GM04504 (cell line): ENCODE data around the gene VDAC1.
"Not testable (repeated sequence)": the region's sequence is repeated elsewhere in the genome, so short reads cannot be mapped to it uniquely, and the experiment has no call there.

Source experiments
- DNase-seq: peaks from one replicate; pipeline ENCODE4 v3.0.0-alpha.2; 2012; ENCODE audit warnings: low read depth

The VDAC1 gene

DNA sequence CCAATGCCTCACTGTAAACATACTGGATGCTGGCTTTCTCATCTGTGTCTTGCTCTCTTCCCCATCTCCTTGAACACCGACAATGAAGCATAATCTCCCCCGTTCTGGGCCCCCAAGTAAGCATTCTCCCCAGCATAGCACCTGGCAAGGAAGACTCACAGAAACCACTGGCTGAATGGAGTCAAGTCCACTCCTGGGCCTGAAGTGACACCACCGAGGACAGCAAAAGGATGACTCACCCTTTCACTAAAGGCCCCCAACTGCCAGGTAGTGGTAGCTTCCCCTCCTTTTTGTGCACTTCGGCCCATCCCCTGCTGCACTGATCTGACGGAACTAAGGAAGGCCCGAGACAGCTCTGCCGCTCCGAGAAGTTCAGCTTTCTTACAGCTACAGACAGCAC, 9.4 kb downstream of the VDAC1 start:
- no peak for DNase-seq

DNA sequence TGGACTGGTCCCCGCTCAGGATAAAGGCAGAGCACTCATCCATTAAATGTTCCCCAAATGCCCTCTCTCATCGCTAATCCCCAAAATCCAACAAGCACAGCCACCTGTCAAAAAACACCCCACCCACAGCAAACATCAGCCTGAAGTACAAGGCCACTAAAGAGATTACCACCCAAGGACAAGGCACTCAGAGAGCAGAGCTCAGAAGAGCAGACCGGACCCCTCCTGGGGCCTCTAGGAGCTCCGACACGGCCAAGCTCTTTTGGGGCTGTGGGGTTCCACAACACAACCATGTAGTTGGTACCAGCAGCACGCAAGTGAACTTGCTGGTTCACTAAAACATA, 9.8 kb downstream of the VDAC1 start:
- DNase-seq = no peak

DNA sequence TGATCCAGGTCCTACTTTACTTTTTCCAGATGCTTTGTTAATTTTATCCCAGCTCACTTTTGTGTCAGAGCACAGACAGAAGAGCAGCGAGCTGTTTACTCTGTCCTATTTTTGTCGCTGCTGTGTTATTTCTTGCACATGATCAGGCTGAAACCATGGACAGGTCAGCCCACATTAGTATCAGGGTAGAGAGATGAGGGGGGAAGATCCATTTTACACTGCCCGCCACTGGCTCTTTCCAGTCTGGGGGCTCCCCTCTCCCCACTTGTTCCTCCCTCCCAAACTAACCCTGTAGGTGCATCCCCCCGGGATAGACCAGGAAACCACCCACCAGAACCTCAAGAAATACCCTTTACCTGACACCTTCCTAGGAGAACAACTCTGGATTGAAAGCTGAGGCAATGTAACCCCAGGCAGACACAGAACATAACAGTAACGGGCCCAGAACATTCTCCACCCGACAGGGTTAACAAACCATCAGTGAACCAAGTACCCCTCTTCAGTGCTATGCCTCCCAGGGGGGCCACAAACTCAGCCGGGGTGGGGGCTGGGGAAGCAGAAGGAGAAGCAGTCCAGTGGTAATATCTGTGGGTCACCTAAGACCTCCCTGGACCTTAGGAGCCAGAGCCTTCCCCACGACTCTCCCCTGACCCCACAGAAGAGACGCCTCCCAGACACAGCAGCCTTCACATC, 10.3 kb downstream of the VDAC1 start:
- no peak for DNase-seq

- peak; percentile 51 for DNase-seq
Measured at GRCh38 chr5:133993185-133993936, 11.4 kb downstream of the VDAC1 start.

GRCh38 chr5:133992429-133993155, 12.2 kb downstream of the VDAC1 start:
- DNase-seq = no peak

DNA sequence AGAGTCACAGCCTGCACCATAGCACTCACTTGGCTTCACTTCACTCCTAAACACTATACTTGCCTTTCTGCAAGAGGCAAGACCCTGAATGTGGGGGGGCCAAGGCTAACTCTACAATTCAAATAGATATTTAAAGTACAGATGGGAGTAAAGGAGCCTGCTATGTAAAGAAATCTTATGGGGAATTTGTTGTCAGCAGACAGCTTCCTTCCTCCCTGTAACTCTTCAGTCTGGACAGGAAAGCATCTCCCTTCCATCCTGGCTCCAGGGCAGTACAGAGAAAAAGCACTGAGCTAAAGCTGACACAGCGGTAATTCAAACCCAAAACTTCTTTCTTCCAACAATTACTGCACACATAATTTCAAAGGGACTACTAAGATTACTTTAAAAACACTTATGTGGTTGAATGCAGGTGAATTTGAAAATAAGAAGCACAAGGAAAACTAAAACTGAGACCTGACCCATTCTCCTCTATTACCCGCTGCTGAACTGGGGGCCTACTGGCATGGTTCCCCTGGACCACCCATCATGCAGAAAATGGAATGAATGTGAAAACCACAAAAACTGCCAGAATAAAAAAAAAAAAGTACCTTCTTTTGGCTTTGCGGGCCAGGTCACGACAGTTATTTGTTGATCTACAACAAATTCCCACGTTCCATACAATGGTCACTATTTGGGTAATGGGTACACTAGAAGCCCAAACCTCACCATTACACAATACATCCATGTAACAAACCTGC, 13.4 kb downstream of the VDAC1 start:
- no peak for DNase-seq

DNA sequence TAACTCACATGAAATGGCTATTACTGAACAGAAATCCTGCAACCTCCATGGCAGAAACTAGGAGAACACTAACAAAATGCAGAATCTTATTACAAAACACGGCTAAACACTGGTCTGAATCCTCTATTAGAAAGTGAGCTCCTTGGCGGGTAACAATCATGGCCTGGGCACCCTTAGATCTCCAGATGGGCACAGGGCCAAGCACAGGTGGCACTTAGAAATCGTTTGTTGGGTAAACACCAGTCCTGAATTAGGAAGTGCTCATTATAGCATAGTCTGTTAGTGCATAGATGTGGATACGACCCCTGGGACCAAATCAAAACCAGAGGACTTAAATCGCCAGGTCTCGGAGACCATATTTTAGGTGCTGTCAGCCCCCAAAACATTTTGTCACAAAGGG, 14.4 kb downstream of the VDAC1 start:
- DNase-seq = no peak

- no peak for DNase-seq
Measured at GRCh38 chr5:133985540-133986180, 19.1 kb downstream of the VDAC1 start.

DNA sequence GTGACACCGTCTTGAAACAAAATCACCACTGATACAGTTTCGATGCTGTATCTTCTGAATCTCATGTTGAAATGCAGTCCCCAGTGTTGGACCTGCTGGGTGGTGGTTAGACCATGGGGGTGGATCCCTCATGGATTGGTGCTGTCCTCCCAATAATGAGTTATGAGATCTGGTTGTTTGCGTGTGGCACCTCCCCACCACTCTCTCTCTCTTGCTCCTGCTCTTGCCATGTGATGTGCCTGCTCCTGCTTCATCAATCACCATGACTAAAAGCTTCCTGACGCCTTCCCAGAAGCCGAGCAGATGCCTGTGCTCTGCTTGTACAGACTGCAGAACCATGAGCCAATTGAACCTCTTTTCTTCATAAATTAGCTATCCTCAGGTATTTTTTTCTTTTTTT, 21.1 kb downstream of the VDAC1 start:
- no peak for DNase-seq

GRCh38 chr5:133981714-133982113, 23.1 kb downstream of the VDAC1 start:
- no peak for DNase-seq

- DNase-seq = no peak
Measured at GRCh38 chr5:133980652-133981051, 24.1 kb downstream of the VDAC1 start.

DNA sequence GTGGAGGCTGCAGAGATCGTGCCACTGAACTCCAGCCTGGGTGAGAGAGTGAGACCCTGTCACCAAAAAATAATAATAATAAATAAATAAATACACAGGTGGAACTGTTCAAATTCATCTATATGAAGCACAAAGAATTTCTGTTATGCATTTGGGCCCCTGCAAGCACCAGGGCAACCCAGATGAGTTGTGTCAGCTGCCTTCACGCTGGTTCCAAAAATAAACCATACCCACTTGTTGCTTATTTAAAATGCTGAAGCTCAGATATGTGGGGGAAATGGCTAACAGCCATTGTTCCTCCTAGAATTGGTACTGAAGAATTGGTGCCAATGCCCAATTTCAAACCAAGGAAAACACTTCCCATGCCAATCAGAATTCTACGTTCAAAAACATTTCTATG, 25.8 kb downstream of the VDAC1 start:
- no peak for DNase-seq

DNA sequence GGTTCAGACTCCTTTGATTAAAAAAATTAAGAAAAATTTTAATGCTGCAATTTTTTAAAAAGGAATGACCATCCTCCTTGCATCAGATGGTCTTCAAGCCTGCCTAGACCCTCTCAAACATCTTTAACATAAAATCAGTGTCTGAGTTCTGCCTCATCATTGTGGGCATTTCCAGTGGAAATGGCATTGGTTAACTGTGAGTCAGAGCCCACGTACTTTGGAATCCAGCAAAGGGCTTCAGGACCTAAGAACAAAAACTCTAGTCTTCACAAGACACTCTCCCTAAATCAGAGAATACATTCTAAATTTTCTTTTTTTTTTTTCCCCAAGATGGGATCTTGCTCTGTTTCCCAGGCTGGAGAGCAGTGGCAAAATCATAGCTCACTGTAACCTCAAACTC, 26.9 kb downstream of the VDAC1 start:
- DNase-seq = peak; percentile 40

GRCh38 chr5:133977161-133977787, 27.5 kb downstream of the VDAC1 start:
- DNase-seq = no peak

DNA sequence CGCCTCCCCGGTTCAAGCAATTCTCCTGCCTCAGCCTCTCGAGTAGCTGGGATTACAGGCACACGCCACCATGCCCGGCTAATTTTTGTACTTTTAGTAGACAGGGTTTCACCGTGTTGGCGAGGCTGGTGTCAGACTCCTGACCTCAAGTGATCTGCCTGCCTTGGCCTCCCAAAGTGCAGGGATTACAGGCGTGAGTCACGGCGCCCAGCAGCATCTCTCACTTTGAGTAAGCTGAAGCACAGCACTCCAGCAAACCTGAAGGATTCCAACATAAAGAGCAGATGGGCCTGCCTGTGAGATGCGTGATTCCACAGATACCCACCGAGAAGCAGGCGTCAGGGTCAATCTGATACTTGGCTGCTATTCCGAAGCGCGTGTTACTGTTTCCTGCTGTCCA, 29.2 kb downstream of the VDAC1 start:
- DNase-seq = not testable (repeated sequence)

- DNase-seq = no peak
Measured at GRCh38 chr5:133974142-133974541, 30.6 kb downstream of the VDAC1 start.

DNA sequence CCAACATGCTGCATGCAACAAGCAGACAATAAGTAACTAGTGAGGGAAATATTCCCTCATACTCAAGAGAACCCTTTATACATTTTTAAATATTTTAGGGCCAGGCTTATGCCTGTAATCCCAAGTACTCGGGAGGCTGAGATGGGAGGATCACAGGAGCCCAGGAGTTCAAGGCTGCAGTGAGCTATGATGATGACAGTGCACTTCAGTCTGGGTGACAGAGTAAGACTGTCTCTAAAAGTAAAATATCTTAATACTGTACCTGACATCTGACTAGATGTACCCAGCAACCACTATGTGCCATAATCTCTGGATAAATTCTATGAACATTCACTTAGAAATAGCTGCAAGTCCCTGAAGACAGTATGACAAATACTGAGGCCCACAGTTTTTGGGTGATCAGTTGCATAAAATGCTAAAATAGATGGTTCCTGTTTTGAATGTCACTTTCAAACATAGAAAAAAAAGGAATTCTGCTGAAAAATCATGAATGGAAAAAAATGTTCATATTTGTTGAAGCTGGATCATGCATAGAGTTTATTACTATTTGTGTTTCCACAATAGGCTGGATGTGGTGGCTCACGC, 34.4 kb downstream of the VDAC1 start:
- DNase-seq = no peak

GRCh38 chr5:133969654-133970324, 35.0 kb downstream of the VDAC1 start:
- no peak for DNase-seq

- DNase-seq = peak; percentile 93
Measured at GRCh38 chr5:133968204-133968980, 36.4 kb downstream of the VDAC1 start, which contains the start of gene C5orf15. Gene C5orf15 (minus strand): TSS chr5:133968625. CDS start chr5:133968584, 41 bp downstream.
